Measurements from ENCODE around the gene ELFN2.

DNA sequence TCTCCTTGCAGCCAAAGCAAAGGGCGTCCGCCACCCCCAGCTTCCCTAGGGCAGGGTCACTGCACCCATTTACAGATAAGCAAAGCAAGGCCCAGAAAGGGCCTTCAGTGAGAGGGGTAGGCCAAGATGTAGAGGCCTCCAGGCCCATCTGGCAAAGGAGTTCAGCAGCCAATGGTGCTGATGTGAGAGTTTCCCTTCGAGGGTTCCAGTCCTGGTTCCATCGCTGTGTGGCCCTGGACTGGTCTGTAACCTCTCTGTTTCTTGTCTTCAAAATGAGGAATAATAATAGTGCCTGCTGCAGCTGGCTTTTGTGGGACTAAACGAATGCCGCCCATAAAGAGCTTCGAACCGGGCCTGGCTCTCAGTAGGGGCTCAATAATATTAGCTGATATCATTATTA, 4.0 kb downstream of the ELFN2 start:
- TF ChIP-seq, protein P1, sequence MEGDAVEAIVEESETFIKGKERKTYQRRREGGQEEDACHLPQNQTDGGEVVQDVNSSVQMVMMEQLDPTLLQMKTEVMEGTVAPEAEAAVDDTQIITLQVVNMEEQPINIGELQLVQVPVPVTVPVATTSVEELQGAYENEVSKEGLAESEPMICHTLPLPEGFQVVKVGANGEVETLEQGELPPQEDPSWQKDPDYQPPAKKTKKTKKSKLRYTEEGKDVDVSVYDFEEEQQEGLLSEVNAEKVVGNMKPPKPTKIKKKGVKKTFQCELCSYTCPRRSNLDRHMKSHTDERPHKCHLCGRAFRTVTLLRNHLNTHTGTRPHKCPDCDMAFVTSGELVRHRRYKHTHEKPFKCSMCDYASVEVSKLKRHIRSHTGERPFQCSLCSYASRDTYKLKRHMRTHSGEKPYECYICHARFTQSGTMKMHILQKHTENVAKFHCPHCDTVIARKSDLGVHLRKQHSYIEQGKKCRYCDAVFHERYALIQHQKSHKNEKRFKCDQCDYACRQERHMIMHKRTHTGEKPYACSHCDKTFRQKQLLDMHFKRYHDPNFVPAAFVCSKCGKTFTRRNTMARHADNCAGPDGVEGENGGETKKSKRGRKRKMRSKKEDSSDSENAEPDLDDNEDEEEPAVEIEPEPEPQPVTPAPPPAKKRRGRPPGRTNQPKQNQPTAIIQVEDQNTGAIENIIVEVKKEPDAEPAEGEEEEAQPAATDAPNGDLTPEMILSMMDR (IDR thresholded peaks at IDR 0.05), result no peak
- TF ChIP-seq POLR2A (IDR thresholded peaks at IDR 0.05), result no peak
